Liver (tissue), 9 donors: Measurements from ENCODE around the gene CWF19L2. TPM values are rescaled to one million over a fixed set of nuclear protein-coding genes. Genes with fewer than 3 reads are reported as not detected.

Source experiments
- DNase-seq: peaks from one replicate; pipeline ENCODE4 v3.0.0-alpha.2; 2017; ENCODE audit warnings: low spot score
- H3K27ac ChIP-seq, 2 donors: one replicate each; pipeline ENCODE4 v1.7.0; 2013; ENCODE audit warnings: inconsistent platforms in 2 of 2, low read length in 2 of 2, control low read depth in 1 of 2, low read depth in 1 of 2, mild to moderate bottlenecking in 1 of 2
- H3K27me3 ChIP-seq, 4 donors: one replicate each; pipeline versions ENCODE4 v1.6.1 to v1.7.0; 2013; ENCODE audit warnings: low read length in 3 of 4, inconsistent platforms in 1 of 4, mild to moderate bottlenecking in 1 of 4, moderate library complexity in 1 of 4; ENCODE audit not compliant: control insufficient read depth in 4 of 4, insufficient read depth in 4 of 4
- H3K36me3 ChIP-seq, 4 donors: one replicate each; pipeline versions ENCODE4 v1.6.1 to v1.7.0; 2013; ENCODE audit warnings: low read length in 3 of 4, mild to moderate bottlenecking in 3 of 4, low read depth in 1 of 4, moderate library complexity in 1 of 4; ENCODE audit not compliant: control insufficient read depth in 4 of 4, insufficient read depth in 3 of 4
- H3K4me1 ChIP-seq, 4 donors: one replicate each; pipeline versions ENCODE4 v1.6.1 to v1.7.0; 2013; ENCODE audit warnings: low read length in 3 of 4, mild to moderate bottlenecking in 3 of 4, moderate library complexity in 1 of 4; ENCODE audit not compliant: control insufficient read depth in 4 of 4, insufficient read depth in 4 of 4
- H3K4me3 ChIP-seq, 3 donors: one replicate each; pipeline versions ENCODE4 v1.6.1 to v1.7.0; 2013; ENCODE audit warnings: low read length in 3 of 3, control low read depth in 1 of 3, low read depth in 1 of 3, mild to moderate bottlenecking in 1 of 3
- H3K9ac ChIP-seq, 2 donors: one replicate each; pipeline ENCODE4 v1.7.0; 2013; ENCODE audit warnings: low read length in 2 of 2, mild to moderate bottlenecking in 2 of 2, moderate library complexity in 2 of 2, control low read depth in 1 of 2, low read depth in 1 of 2
- H3K9me3 ChIP-seq, 4 donors: one replicate each; pipeline versions ENCODE4 v1.6.1 to v1.7.0; 2013; ENCODE audit warnings: low read length in 3 of 4; ENCODE audit not compliant: control insufficient read depth in 4 of 4
- EGR1 ChIP-seq, 2 donors: IDR thresholded peaks; 2 replicates each; pipeline ENCODE4 v1.6.1; 2016 to 2018; ENCODE audit warnings: antibody characterized with exemption in 2 of 2, low read depth in 2 of 2
- FOXA1 ChIP-seq: IDR thresholded peaks from 2 replicates; pipeline ENCODE4 v1.6.1; 2016; ENCODE audit warnings: antibody characterized with exemption
- FOXA2 ChIP-seq: IDR thresholded peaks from 2 replicates; pipeline ENCODE4 v1.6.1; 2016; ENCODE audit warnings: antibody characterized with exemption
- GABPA ChIP-seq, 2 donors: IDR thresholded peaks in 1 of 2; conservative IDR thresholded peaks in 1 of 2; 2 replicates each; pipeline ENCODE4 v1.6.1; 2016; ENCODE audit warnings: antibody characterized with exemption in 2 of 2, mild to moderate bottlenecking in 1 of 2, moderate library complexity in 1 of 2
- HNF4A ChIP-seq, 2 donors: conservative IDR thresholded peaks; 2 replicates each; pipeline ENCODE4 v1.6.1; 2016; ENCODE audit warnings: antibody characterized with exemption in 2 of 2, mild to moderate bottlenecking in 2 of 2
- HNF4G ChIP-seq: IDR thresholded peaks from 2 replicates; pipeline ENCODE4 v1.6.1; 2016; ENCODE audit warnings: antibody characterized with exemption
- JUND ChIP-seq, 2 donors: IDR thresholded peaks; 2 replicates each; pipeline ENCODE4 v1.6.1; 2016; ENCODE audit warnings: antibody characterized with exemption in 2 of 2
- NR2F2 ChIP-seq: IDR thresholded peaks from 2 replicates; pipeline ENCODE4 v1.6.1; 2016; ENCODE audit warnings: antibody characterized with exemption
- RAD21 ChIP-seq, 2 donors: IDR thresholded peaks; 2 replicates each; pipeline ENCODE4 v1.6.1; 2016; ENCODE audit warnings: antibody characterized with exemption in 2 of 2, mild to moderate bottlenecking in 2 of 2
- RXRA ChIP-seq, 2 donors: IDR thresholded peaks; 2 replicates each; pipeline ENCODE4 v1.6.1; 2017 to 2018; ENCODE audit warnings: antibody characterized with exemption in 2 of 2, mild to moderate bottlenecking in 1 of 2
- SP1 ChIP-seq: IDR thresholded peaks from 2 replicates; pipeline ENCODE4 v1.6.1; 2018; ENCODE audit warnings: antibody characterized with exemption, mild to moderate bottlenecking
- TAF1 ChIP-seq: conservative IDR thresholded peaks from 2 replicates; pipeline ENCODE4 v1.6.1; 2016; ENCODE audit warnings: antibody characterized with exemption, mild to moderate bottlenecking
- YY1 ChIP-seq: IDR thresholded peaks from 2 replicates; pipeline ENCODE4 v1.6.1; 2016; ENCODE audit warnings: antibody characterized with exemption, mild to moderate bottlenecking
- WGBS: extraction: QIAGEN DNeasy Blood & Tissue Kit; methylation state at CpG from one replicate; pipeline ENCODE4 v1.1.7; 2013; 5-methylcytosine and 5-hydroxymethylcytosine counted together
- polyA plus RNA-seq, 2 donors: library from polyadenylated mRNA; stranded (reverse) in 1 of 2; unstranded in 1 of 2; fragments of 200-250 nt in 1 of 2; fragments of >200 nt in 1 of 2; fragmentation: Nextera tagmentation in 1 of 2; extraction: Ambion mirVana in 1 of 2; gene quantifications; one replicate each; pipeline versions ENCODE4 v1.2.1 to v1.2.3, GENCODE V29; 2013 to 2015
- total RNA-seq, 2 donors: library from RNA; depleted of rRNA; stranded (reverse); fragments of >200 nt; gene quantifications; one replicate each; pipeline ENCODE4 v1.2.3, GENCODE V29; 2014
- TF ChIP-seq, protein P1 (sequence below): IDR thresholded peaks from 2 replicates; pipeline ENCODE4 v1.6.1; 2016; ENCODE audit warnings: antibody characterized with exemption
- TF ChIP-seq, protein P2 (sequence below): IDR thresholded peaks from 2 replicates; pipeline ENCODE4 v1.6.1; 2016; ENCODE audit warnings: antibody characterized with exemption, mild to moderate bottlenecking
- TF ChIP-seq, protein P3 (sequence below): fragments of 150-350 bp; IDR thresholded peaks from 2 replicates; pipeline ENCODE4 v1.5.1; 2017; ENCODE audit warnings: improper control_type of control experiment, low read depth, low read length; ENCODE audit not compliant: missing input control
- TF ChIP-seq, protein P4 (sequence below): IDR thresholded peaks from 2 replicates; pipeline ENCODE4 v1.6.1; 2016; ENCODE audit warnings: antibody characterized with exemption
- TF ChIP-seq, protein P5 (sequence below): IDR thresholded peaks from 2 replicates; pipeline ENCODE4 v1.6.1; 2016; ENCODE audit warnings: antibody characterized with exemption
- donor health status: healthy.
- donor health status: healthy.
- donor health status: healthy.
- donor health status: healthy.
- donor health status: healthy.

The CWF19L2 gene
- total and polyA plus RNA-seq, 4 donors, result 2.0 to 10.7 (median 5.8) TPM

DNA sequence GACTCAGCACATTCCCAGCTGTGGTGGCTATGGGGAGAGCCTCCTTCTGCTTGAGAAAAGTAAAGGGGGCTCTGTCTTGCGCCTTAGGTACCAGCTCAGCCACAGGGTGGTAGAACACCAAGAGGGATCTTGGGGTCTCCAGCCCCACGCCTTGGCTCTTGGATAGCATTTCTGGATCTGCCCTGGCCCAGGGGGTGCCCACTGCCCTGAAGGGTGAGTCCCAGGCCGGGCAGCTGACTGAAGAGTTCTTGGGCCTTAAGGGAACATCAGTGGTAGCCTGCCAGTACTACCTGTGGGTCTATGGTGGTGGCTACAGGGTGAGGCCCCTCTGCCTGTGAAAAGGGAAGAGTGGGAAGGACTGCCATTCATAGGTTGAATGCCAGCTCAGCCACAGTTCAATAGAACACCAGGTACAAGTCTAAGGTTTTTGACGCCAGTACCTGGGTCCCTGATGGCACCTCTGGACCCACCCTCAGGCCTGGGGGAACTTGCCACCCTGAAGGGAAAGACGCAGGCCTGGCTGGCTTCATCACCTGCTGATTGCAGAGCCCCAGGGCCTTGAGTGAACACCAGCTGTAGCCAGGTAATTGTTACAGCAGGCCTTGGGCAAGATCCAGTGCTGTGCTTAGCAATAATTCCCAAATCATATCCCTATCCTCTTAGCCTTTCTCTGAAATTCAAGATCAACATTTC, 3.9 kb downstream of the CWF19L2 start:
- H3K9me3 ChIP-seq, result no peaks in the 10 kb centered on the region
- TF ChIP-seq TAF1 (no peak), HNF4G (no peak), YY1 (no peak), RXRA (IDR thresholded peaks at IDR 0.05) (no peak), FOXA2 (no peak), HNF4A (conservative IDR thresholded peaks at IDR 0.05) (no peak), NR2F2 (no peak), SP1 (no peak), FOXA1 (no peak), EGR1 (IDR thresholded peaks at IDR 0.05; ENCODE audit: low read depth in 2 of 2) (no peak), GABPA (IDR thresholded peaks at IDR 0.05 in 1 of 2, conservative IDR thresholded peaks at IDR 0.05 in 1 of 2) (no peak), JUND (IDR thresholded peaks at IDR 0.05) (no peak), RAD21 (IDR thresholded peaks at IDR 0.05) (no peak)
- TF ChIP-seq, protein P1, sequence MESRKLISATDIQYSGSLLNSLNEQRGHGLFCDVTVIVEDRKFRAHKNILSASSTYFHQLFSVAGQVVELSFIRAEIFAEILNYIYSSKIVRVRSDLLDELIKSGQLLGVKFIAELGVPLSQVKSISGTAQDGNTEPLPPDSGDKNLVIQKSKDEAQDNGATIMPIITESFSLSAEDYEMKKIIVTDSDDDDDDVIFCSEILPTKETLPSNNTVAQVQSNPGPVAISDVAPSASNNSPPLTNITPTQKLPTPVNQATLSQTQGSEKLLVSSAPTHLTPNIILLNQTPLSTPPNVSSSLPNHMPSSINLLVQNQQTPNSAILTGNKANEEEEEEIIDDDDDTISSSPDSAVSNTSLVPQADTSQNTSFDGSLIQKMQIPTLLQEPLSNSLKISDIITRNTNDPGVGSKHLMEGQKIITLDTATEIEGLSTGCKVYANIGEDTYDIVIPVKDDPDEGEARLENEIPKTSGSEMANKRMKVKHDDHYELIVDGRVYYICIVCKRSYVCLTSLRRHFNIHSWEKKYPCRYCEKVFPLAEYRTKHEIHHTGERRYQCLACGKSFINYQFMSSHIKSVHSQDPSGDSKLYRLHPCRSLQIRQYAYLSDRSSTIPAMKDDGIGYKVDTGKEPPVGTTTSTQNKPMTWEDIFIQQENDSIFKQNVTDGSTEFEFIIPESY, result no peak
- TF ChIP-seq, protein P2, sequence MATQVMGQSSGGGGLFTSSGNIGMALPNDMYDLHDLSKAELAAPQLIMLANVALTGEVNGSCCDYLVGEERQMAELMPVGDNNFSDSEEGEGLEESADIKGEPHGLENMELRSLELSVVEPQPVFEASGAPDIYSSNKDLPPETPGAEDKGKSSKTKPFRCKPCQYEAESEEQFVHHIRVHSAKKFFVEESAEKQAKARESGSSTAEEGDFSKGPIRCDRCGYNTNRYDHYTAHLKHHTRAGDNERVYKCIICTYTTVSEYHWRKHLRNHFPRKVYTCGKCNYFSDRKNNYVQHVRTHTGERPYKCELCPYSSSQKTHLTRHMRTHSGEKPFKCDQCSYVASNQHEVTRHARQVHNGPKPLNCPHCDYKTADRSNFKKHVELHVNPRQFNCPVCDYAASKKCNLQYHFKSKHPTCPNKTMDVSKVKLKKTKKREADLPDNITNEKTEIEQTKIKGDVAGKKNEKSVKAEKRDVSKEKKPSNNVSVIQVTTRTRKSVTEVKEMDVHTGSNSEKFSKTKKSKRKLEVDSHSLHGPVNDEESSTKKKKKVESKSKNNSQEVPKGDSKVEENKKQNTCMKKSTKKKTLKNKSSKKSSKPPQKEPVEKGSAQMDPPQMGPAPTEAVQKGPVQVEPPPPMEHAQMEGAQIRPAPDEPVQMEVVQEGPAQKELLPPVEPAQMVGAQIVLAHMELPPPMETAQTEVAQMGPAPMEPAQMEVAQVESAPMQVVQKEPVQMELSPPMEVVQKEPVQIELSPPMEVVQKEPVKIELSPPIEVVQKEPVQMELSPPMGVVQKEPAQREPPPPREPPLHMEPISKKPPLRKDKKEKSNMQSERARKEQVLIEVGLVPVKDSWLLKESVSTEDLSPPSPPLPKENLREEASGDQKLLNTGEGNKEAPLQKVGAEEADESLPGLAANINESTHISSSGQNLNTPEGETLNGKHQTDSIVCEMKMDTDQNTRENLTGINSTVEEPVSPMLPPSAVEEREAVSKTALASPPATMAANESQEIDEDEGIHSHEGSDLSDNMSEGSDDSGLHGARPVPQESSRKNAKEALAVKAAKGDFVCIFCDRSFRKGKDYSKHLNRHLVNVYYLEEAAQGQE, result no peak
- TF ChIP-seq, protein P3, sequence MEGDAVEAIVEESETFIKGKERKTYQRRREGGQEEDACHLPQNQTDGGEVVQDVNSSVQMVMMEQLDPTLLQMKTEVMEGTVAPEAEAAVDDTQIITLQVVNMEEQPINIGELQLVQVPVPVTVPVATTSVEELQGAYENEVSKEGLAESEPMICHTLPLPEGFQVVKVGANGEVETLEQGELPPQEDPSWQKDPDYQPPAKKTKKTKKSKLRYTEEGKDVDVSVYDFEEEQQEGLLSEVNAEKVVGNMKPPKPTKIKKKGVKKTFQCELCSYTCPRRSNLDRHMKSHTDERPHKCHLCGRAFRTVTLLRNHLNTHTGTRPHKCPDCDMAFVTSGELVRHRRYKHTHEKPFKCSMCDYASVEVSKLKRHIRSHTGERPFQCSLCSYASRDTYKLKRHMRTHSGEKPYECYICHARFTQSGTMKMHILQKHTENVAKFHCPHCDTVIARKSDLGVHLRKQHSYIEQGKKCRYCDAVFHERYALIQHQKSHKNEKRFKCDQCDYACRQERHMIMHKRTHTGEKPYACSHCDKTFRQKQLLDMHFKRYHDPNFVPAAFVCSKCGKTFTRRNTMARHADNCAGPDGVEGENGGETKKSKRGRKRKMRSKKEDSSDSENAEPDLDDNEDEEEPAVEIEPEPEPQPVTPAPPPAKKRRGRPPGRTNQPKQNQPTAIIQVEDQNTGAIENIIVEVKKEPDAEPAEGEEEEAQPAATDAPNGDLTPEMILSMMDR, result no peak
- TF ChIP-seq, protein P4, sequence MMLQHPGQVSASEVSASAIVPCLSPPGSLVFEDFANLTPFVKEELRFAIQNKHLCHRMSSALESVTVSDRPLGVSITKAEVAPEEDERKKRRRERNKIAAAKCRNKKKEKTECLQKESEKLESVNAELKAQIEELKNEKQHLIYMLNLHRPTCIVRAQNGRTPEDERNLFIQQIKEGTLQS, result no peak
- TF ChIP-seq, protein P5, sequence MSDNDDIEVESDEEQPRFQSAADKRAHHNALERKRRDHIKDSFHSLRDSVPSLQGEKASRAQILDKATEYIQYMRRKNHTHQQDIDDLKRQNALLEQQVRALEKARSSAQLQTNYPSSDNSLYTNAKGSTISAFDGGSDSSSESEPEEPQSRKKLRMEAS, result no peak
- H3K27me3 ChIP-seq, result no peaks in the 10 kb centered on the region
- 96% methylated on average over 5 of the region's 5 CpGs for WGBS
- no peak overlapping the region for H3K27ac ChIP-seq
- peaks cover 0 to 15% (median 11%) of the 10 kb centered on the region in 4 donors for H3K4me1 ChIP-seq
- H3K4me3 ChIP-seq, result no peak overlapping the region
- no peak for DNase-seq
- H3K36me3 ChIP-seq, result peaks cover 3 to 21% (median 17%) of the 10 kb centered on the region in 4 donors
- no peak overlapping the region for H3K9ac ChIP-seq
